RWPE2 (cell line): ENCODE measurements around the gene MBD3.

Source experiments
- ATAC-seq: fragments of 200-7000 bp; cut with Tn5 transposase; 3 replicates; pipeline ENCODE4 v1.9.1; 2021; ENCODE audit warnings: low read depth
- DNase-seq: peaks from one replicate; pipeline ENCODE4 v3.0.0-alpha.2; 2020; ENCODE audit warnings: low spot score
- H3K27ac ChIP-seq: fragments of 450-650 bp; 2 replicates; pipeline ENCODE4 v1.5.1; 2017; ENCODE audit warnings: mild to moderate bottlenecking; ENCODE audit not compliant: poor library complexity, severe bottlenecking
- H3K27me3 ChIP-seq: fragments of 250-450 bp; sonication (Bioruptor Pico); 2 replicates; pipeline ENCODE4 v1.5.1; 2021; ENCODE audit warnings: mild to moderate bottlenecking, moderate library complexity; ENCODE audit not compliant: insufficient read depth, poor library complexity, severe bottlenecking
- H3K36me3 ChIP-seq: fragments of 250-450 bp; sonication (Bioruptor Pico); 2 replicates; pipeline ENCODE4 v1.5.1; 2020; ENCODE audit warnings: low read depth, mild to moderate bottlenecking, moderate library complexity
- H3K4me1 ChIP-seq: fragments of 250-450 bp; sonication (Bioruptor Pico); 2 replicates; pipeline ENCODE4 v1.5.1; 2021; ENCODE audit warnings: mild to moderate bottlenecking, moderate library complexity; ENCODE audit not compliant: insufficient read depth, poor library complexity, severe bottlenecking
- H3K4me3 ChIP-seq: fragments of 250-450 bp; sonication (Bioruptor Pico); 2 replicates; pipeline ENCODE4 v1.5.1; 2021; ENCODE audit warnings: mild to moderate bottlenecking, moderate library complexity; ENCODE audit not compliant: severe bottlenecking
- H3K9me3 ChIP-seq: fragments of 250-450 bp; sonication (Bioruptor Pico); 2 replicates; pipeline ENCODE4 v1.5.1; 2021; ENCODE audit warnings: mild to moderate bottlenecking, moderate library complexity; ENCODE audit not compliant: severe bottlenecking
- CTCF ChIP-seq: fragments of 450-650 bp; IDR thresholded peaks from one replicate; pipeline ENCODE4 v1.5.1; 2017; ENCODE audit warnings: mild to moderate bottlenecking, moderate library complexity; ENCODE audit not compliant: poor library complexity, severe bottlenecking

The MBD3 gene

GRCh38 chr19:1612114-1613086, 19.7 kb upstream of the MBD3 start:
- no peaks in the 10 kb centered on the region for H3K9me3 ChIP-seq
- no peak overlapping the region for H3K4me3 ChIP-seq
- no peak overlapping the region for H3K27ac ChIP-seq
- ATAC-seq, result no peak
- DNase-seq, result no peak
- H3K27me3 ChIP-seq, result no peaks in the 10 kb centered on the region
- H3K36me3 ChIP-seq, result peaks cover 31% of the 10 kb centered on the region
- H3K4me1 ChIP-seq, result no peaks in the 10 kb centered on the region
- no peak for TF ChIP-seq CTCF

GRCh38 chr19:1611353-1611752, 18.7 kb upstream of the MBD3 start:
- no peak overlapping the region for H3K4me3 ChIP-seq
- no peaks in the 10 kb centered on the region for H3K27me3 ChIP-seq
- peaks cover 22% of the 10 kb centered on the region for H3K36me3 ChIP-seq
- no peak for ATAC-seq
- no peak for DNase-seq
- no peaks in the 10 kb centered on the region for H3K9me3 ChIP-seq
- H3K27ac ChIP-seq, result no peak overlapping the region
- H3K4me1 ChIP-seq, result no peaks in the 10 kb centered on the region
- TF ChIP-seq CTCF, result no peak

- no peak for TF ChIP-seq CTCF
- Histone ChIP-seq H3K27me3 (no peaks in the 10 kb centered on the region), H3K36me3 (peaks cover 16% of the 10 kb centered on the region), H3K4me3 (no peak overlapping the region), H3K27ac (no peak overlapping the region), H3K4me1 (no peaks in the 10 kb centered on the region), H3K9me3 (no peaks in the 10 kb centered on the region)
- DNase-seq (no peak), ATAC-seq (no peak)
These were observed 17.9 kb upstream of the MBD3 start for GRCh38 chr19:1610579-1610978.

GRCh38 chr19:1609680-1610474, 17.2 kb upstream of the MBD3 start:
- Histone ChIP-seq H3K9me3 (no peaks in the 10 kb centered on the region), H3K4me3 (no peak overlapping the region), H3K27ac (no peak overlapping the region), H3K27me3 (no peaks in the 10 kb centered on the region), H3K4me1 (no peaks in the 10 kb centered on the region), H3K36me3 (peaks cover 12% of the 10 kb centered on the region)
- no peak for DNase-seq
- no peak for ATAC-seq
- TF ChIP-seq CTCF, result no peak
